Hematopoietic multipotent progenitor cell treated with erythropoietin and hydrocortisone succinate and interleukin-3 and kit ligand, for 17 days (in vitro differentiated cells): ENCODE measurements around the gene WDR48.
A peak's percentile ranks its signal among the peaks of the same experiment; 100 is the strongest.

Source experiments
- DNase-seq: peaks from one replicate; pipeline ENCODE4 v3.0.0-alpha.2; 2015; ENCODE audit warnings: low spot score

The WDR48 gene

GRCh38 chr3:39102504-39103323, 50.9 kb downstream of the WDR48 start:
- no peak for DNase-seq

DNA sequence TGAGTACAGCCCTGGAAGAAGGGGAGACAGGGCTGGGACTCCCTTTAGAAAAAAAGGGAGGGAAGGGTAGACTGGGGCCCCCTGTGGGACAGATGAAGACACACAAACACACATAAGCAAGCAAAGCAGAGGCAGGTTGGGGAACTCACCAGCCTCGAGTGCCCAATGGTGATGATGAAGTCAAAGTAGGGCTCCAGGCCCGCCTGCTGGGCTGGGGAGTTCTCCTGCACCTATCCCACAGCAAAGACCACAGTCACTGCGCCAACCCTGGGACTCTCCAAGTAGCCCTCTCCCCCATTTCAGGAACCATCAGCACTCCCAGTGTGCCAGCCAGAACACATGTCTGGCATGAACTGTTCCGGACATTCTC, 51.5 kb downstream of the WDR48 start:
- no peak for DNase-seq

DNA sequence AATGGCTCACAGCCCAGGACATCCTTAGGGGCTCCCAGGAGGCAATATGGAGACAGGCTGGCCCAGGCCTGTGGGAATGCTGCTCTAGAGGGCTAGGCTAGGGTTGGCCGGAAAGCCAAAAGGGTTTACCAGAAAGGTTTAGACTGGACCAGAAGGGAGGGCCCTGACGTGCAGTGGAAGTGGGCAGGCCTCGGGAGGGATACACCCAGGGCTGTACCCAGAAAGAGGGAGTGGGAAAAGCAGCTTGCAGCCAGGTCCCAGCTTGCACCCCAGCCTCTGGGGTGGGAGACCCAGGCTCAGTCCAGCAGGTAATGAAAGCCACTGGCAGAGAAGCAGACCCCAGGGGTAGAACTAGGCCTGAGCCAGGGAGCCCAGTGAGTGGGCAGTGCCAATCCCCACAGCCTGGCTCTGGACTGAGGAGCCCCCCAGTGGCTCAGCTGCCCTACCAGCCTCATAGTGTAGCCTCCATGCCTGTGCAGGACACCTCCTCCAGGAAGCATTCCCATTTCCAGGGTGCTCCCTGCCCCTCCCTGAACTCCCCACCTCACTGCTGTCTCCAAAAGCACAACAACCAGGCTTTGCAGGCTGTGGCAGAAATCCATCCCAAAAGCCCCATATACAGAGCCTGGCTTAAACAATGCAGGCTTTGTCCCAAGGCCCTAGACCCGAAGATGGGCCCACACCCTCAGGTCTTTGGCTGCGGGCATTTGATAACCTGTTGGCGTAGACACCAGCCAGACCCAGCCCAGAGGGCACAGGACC, 52.2 kb downstream of the WDR48 start:
- DNase-seq, result no peak

GRCh38 chr3:39104961-39105686, 53.3 kb downstream of the WDR48 start:
- peak; percentile 33 for DNase-seq

DNA sequence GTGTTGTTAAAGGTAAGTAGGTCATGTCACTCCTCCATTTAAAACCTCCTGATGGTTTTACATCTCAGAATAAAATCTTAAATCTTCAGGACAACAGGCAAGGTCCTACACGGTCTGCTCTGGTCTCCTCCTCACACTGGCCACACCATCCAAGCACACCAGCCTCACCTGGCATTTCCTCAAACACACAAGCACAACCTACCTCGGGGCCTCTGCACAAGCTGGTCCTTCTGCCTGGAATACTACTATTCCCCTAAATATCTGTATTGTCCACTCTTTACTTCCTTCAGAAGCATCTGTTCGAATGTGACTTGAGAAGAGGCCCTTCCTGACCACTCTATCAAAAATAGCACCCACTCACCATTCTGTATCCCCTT, 53.9 kb downstream of the WDR48 start:
- no peak for DNase-seq

DNA sequence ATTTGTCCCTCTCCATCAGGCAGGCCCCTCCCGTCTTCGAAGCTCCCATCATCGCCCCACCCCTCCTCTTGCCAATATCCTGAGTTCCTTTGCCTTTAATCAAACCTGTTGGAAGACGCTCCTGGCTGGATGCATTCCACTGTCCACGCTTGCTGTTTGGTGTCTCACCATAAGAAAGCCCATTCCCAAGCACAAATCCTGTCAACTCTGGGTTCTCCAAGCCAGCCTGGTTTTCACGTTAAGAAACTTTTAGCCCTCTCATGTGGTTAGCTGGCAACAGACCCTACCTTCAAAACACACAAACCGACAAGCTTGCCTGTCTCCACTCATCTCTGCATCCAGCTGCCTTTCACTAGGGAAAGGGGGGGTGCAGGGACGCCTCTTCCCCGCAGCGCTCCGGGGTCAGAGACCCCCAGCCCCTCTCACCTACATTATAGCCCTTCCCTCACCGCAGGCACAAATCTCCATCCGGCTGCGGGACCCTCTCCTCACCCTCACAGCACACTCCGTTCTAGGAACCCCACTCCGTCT, 54.5 kb downstream of the WDR48 start:
- no peak for DNase-seq

DNA sequence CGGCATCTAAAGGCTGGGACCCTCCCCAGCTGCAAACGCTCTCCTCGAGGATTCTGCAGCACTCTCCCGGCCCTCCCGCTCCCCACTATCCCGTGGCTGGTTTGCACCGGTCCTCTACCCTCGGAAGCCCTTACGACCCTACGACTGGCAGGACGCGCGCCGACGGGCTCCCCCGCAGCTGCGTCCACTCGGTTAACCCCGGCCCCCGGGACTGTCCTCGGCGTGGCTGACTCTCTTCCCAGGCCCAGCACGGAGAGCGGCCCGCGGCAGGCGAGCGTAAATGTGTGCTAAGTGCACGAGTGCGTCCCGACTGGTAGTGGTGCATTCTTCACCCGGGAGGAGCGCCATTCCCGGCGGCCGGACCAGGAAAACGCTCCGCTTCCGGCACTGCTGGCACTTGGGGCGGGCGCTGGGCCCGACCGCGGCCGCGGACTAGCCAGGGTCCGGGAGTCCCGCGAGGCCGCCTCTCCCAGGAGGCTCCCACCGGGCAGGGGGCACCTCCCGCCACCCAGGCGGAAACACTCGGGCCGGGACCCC, 55.1 kb downstream of the WDR48 start:
- no peak for DNase-seq

DNA sequence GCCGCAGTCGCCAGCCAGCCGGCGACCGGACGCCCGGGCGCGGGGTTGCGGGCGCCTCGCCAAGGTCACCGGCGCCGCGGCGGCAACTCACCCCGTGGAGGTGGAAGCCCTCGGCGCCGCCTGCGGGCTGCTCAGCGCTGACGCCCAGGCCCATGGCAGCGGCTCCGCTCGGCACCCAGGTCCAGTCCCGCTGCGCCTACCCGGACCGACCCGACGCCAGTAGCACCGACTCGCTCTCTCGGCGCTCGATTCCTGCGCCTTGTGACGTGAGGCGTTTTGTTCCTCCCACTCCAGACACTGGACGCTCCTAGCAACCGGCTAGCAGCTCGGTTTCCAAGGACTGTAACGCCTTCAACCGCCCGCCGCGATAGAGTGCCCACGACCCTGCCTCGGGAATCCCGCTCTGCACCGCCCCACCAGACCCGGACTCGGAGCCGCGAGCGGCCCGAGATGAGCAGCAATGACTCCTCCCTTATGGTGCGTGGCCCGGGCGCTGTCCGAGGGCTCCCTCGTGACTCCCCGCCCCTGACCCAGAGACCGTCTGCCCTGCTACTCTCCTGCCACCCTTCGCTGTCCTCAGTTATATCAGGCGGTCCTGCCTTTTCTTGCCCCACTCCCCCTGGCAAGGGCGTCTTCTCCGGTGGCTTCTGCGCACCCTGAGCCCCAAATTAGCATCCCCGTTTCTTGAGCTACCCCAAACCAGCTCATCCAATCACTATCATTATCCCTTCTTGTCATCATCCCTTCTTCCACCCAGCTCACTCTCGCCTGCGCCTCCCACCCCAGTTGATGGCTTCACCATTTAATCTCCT, 55.8 kb downstream of the WDR48 start, which contains the start of the genes GORASP1 and TTC21A:
GORASP1 (minus strand) TSS at position 240 of the 812 bp plus-strand sequence; CDS start at position 154, 86 bp downstream.
TTC21A (plus strand) TSS at position 293 of the 812 bp plus-strand sequence; CDS start at position 451, 158 bp downstream.
- peak; percentile 82 for DNase-seq

GRCh38 chr3:39108200-39108710, 56.4 kb downstream of the WDR48 start:
- DNase-seq, result no peak

GRCh38 chr3:39109086-39109485, 57.3 kb downstream of the WDR48 start:
- no peak for DNase-seq

DNA sequence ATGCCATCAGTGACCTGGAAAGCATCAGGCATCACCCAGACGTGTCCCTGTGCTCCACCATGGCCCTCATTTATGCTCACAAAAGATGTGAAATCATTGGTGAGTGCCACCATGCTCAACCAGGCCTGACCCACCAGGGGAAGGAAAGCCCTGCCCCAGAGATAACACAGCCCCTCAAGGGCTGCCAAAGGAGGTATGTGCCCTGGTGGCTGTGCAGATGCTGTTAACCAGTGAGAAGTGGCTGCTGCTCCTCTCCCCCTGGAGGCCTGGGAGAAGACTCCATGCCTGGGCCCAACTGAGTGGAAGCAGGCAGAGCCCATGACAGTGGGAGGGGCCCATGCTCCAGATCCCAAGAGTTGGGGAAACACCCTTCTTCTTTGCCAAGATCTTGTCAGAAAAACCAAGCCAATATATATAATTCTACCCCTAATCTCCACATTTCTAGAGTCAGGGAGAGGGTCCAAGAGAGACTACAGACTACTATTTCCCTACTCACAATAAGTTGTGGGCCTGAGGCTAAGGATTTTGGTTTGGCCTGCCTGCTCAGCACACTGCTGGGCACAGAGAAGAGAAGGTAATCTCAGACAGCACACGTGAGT, 58.3 kb downstream of the WDR48 start:
- no peak for DNase-seq

DNA sequence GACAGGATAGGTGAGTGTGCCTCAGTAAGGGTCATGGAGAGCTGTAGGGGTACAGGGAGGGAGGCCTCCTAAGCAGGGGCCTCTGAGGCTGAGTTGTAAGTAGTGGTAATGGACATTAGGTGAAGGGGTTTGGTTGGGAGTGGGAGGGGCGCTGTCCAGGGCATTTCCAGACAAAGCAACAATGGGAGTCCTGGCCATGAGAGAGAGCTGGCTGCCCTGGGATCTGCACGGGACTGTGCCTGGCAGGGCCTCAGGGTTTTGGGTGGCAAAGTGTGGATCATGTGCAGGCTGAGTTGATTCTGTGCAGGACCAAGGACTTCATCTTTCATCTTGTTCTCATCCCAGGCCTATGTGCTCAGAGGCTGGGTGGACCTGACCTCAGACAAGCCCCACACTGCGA, 60.3 kb downstream of the WDR48 start:
- no peak for DNase-seq

- no peak for DNase-seq
Observed at GRCh38 chr3:39112535-39112934, 60.7 kb downstream of the WDR48 start.

DNA sequence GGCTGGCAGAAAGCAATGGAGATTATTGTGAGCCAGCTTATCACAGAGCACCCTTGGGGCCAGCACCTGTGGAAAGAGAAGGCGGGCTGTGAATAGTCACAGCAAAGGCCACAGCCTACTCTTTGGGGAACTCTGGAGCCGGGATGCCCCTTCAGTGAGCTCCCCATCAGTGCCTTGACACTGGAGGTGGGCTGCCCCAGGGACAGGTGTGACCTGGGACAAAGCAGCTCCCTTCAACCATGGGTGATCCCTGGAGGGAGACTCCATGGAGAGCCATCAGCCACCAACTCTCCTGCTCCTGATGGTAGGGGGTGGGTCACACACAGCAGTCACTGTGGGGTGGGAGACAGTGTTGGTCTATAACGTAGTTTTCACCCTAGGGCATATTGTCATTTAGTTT, 61.5 kb downstream of the WDR48 start:
- no peak for DNase-seq

DNA sequence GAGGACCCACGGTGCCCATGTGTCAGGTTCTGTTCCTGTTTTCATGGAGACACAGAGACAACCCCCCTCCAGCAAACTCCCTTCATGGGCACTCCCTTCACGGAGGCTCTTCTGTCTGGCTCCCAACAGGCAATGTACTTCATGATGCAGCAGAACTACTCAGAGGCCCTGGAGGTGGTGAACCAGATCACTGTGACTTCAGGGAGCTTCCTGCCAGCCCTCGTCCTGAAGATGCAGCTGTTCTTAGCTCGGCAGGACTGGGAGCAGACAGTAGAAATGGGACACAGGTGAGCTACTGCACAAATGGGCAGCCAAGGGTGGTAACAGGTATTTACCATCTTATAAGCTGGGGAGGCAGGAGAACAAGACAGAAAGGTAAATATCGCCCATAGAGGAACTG, 62.6 kb downstream of the WDR48 start:
- DNase-seq, result no peak

- no peak for DNase-seq
Observed at GRCh38 chr3:39115870-39116269, 64.1 kb downstream of the WDR48 start.

DNA sequence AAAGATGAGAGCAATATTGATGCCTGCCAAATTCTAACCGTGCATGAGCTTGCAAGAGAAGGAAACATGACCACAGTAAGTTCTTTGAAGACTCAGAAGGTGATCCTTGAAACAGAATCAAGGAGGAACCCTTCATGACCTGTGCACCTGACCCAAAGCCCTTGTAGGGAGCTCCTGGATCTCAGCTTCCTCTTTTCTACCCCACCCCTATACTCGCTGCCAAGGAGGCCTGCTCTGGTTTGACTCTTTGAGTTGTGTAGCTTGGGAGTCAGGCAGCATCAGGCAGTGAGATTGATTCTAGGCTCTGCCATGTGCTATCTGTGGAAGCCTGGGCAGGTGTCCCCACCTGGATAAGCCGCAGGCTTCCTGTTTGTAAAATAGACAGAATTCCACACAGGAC, 66.3 kb downstream of the WDR48 start:
- DNase-seq, result no peak

- DNase-seq, result no peak
Observed at GRCh38 chr3:39118931-39119660, 67.3 kb downstream of the WDR48 start.

- no peak for DNase-seq
Observed at GRCh38 chr3:39121621-39122020, 69.8 kb downstream of the WDR48 start.

- DNase-seq, result no peak
Observed at GRCh38 chr3:39122813-39123212, 71.0 kb downstream of the WDR48 start.
